Spinal cord (tissue), 10 donors: ENCODE data around the gene NR6A1. TPM values are rescaled to one million over a fixed set of nuclear protein-coding genes. Genes with fewer than 3 reads are reported as not detected.

Experiments used
- DNase-seq, 6 donors: peaks; one replicate each; pipeline versions ENCODE4 v3.0.0 to v3.0.0-alpha.2; 2013 to 2015; ENCODE audit warnings: low spot score in 6 of 6, low read depth in 4 of 6
- H3K27ac ChIP-seq: one replicate; pipeline ENCODE4 v1.5.1; 2013; ENCODE audit warnings: low read depth, low read length, control low read depth
- H3K27me3 ChIP-seq: one replicate; pipeline ENCODE4 v1.6.1; 2013; ENCODE audit warnings: low read length; ENCODE audit not compliant: control insufficient read depth, insufficient read depth
- H3K36me3 ChIP-seq: one replicate; pipeline ENCODE4 v1.6.1; 2013; ENCODE audit warnings: low read length; ENCODE audit not compliant: control insufficient read depth, insufficient read depth
- H3K4me1 ChIP-seq: one replicate; pipeline ENCODE4 v1.6.1; 2013; ENCODE audit warnings: low read length; ENCODE audit not compliant: control insufficient read depth, insufficient read depth
- H3K4me3 ChIP-seq: one replicate; pipeline ENCODE4 v1.5.1; 2013; ENCODE audit warnings: low read depth, low read length, control low read depth
- H3K9me3 ChIP-seq: one replicate; pipeline ENCODE4 v1.6.1; 2013; ENCODE audit warnings: low read length; ENCODE audit not compliant: control insufficient read depth, insufficient read depth
- WGBS: methylation state at CpG from one replicate; pipeline ENCODE4 v1.1.5; 2013; ENCODE audit warnings: missing lambda C conversion rate; ENCODE audit not compliant: insufficient coverage; 5-methylcytosine and 5-hydroxymethylcytosine counted together
- polyA plus RNA-seq, 2 donors: library from polyadenylated mRNA; unstranded; fragments of 120-200 nt; gene quantifications; one replicate each; pipeline ENCODE4 v1.2.1, GENCODE V29; 2013; ENCODE audit not compliant: insufficient read length in 2 of 2
- total RNA-seq, 2 donors: library from RNA; depleted of rRNA in 1 of 2; stranded (reverse); fragments of 120-200 nt in 1 of 2; fragments of >200 nt in 1 of 2; gene quantifications; one replicate each; pipeline versions ENCODE4 v1.2.3 to v1.2.4, GENCODE V29; 2013 to 2014
- donor health status: healthy.

Gene NR6A1
- total and polyA plus RNA-seq, 4 donors = 2.8 to 5.8 (median 4.0) TPM

GRCh38 chr9:124605258-124605657 lies 165.9 kb downstream of the NR6A1 start:
- H3K36me3 ChIP-seq = no peaks in the 10 kb centered on the region
- no peak overlapping the region for H3K27ac ChIP-seq
- H3K9me3 ChIP-seq = no peaks in the 10 kb centered on the region
- no peaks in the 10 kb centered on the region for H3K4me1 ChIP-seq
- DNase-seq = no peak
- 100% methylated on average over 1 of the region's 4 CpGs for WGBS
- H3K27me3 ChIP-seq = no peaks in the 10 kb centered on the region
- H3K4me3 ChIP-seq = no peak overlapping the region

- Histone ChIP-seq H3K27ac (no peak overlapping the region), H3K9me3 (no peaks in the 10 kb centered on the region), H3K27me3 (no peaks in the 10 kb centered on the region), H3K36me3 (no peaks in the 10 kb centered on the region), H3K4me1 (no peaks in the 10 kb centered on the region), H3K4me3 (no peak overlapping the region)
- WGBS = 86% methylated on average over 1 of the region's 2 CpGs
- DNase-seq = no peak
Observed at GRCh38 chr9:124602632-124603031, 168.5 kb downstream of the NR6A1 start.

- DNase-seq = no peak
- Histone ChIP-seq H3K4me3 (no peak overlapping the region), H3K36me3 (no peaks in the 10 kb centered on the region), H3K9me3 (no peaks in the 10 kb centered on the region), H3K27ac (no peak overlapping the region), H3K4me1 (no peaks in the 10 kb centered on the region), H3K27me3 (no peaks in the 10 kb centered on the region)
- WGBS = no CpG with 5 or more reads among the region's 2 CpGs
Observed at GRCh38 chr9:124602204-124602603, 168.9 kb downstream of the NR6A1 start.

GRCh38 chr9:124600407-124600806 lies 170.7 kb downstream of the NR6A1 start:
- no peaks in the 10 kb centered on the region for H3K4me1 ChIP-seq
- H3K27ac ChIP-seq = no peak overlapping the region
- no peak overlapping the region for H3K4me3 ChIP-seq
- H3K36me3 ChIP-seq = no peaks in the 10 kb centered on the region
- no peaks in the 10 kb centered on the region for H3K9me3 ChIP-seq
- DNase-seq = no peak
- H3K27me3 ChIP-seq = no peaks in the 10 kb centered on the region

GRCh38 chr9:124599121-124599795 lies 171.9 kb downstream of the NR6A1 start:
- Histone ChIP-seq H3K9me3 (no peaks in the 10 kb centered on the region), H3K36me3 (no peaks in the 10 kb centered on the region), H3K4me3 (no peak overlapping the region), H3K27me3 (no peaks in the 10 kb centered on the region), H3K27ac (no peak overlapping the region), H3K4me1 (no peaks in the 10 kb centered on the region)
- 97% methylated on average over 30 of the region's 39 CpGs for WGBS
- no peak for DNase-seq

- Histone ChIP-seq H3K27me3 (no peaks in the 10 kb centered on the region), H3K4me3 (no peak overlapping the region), H3K9me3 (no peaks in the 10 kb centered on the region), H3K27ac (no peak overlapping the region), H3K36me3 (no peaks in the 10 kb centered on the region), H3K4me1 (peaks cover 4% of the 10 kb centered on the region)
- WGBS = 100% methylated on average over 2 of the region's 5 CpGs
- DNase-seq = no peak
Observed at GRCh38 chr9:124598048-124598447, 173.1 kb downstream of the NR6A1 start.

- 61% methylated on average over 2 of the region's 6 CpGs for WGBS
- no peaks in the 10 kb centered on the region for H3K9me3 ChIP-seq
- no peaks in the 10 kb centered on the region for H3K27me3 ChIP-seq
Observed at GRCh38 chr9:124596172-124596839, 174.8 kb downstream of the NR6A1 start.

GRCh38 chr9:124595743-124596142 lies 175.4 kb downstream of the NR6A1 start:
- Histone ChIP-seq H3K9me3 (no peaks in the 10 kb centered on the region), H3K4me3 (no peak overlapping the region), H3K36me3 (no peaks in the 10 kb centered on the region), H3K27ac (peak overlapping the region; percentile 57), H3K4me1 (peaks cover 8% of the 10 kb centered on the region), H3K27me3 (no peaks in the 10 kb centered on the region)
- DNase-seq = no peak
- WGBS = 59% methylated on average over 3 of the region's 7 CpGs

More at GRCh38 chr9:124596172-124596839, 174.8 kb downstream of the NR6A1 start:
- Histone ChIP-seq H3K36me3 (no peaks in the 10 kb centered on the region), H3K4me3 (no peak overlapping the region), H3K4me1 (peaks cover 6% of the 10 kb centered on the region), H3K27ac (peak overlapping the region; percentile 57)
- DNase-seq = no peak

GRCh38 chr9:124594673-124595072 lies 176.4 kb downstream of the NR6A1 start:
- Histone ChIP-seq H3K27me3 (no peaks in the 10 kb centered on the region), H3K4me3 (no peak overlapping the region), H3K9me3 (no peaks in the 10 kb centered on the region), H3K4me1 (peaks cover 8% of the 10 kb centered on the region), H3K27ac (peak overlapping the region; percentile 57), H3K36me3 (no peaks in the 10 kb centered on the region)
- peak in 3 of 6 donors; percentile 50 to 80 (median 72) for DNase-seq
- 27% methylated on average over 3 of the region's 3 CpGs for WGBS

GRCh38 chr9:124594225-124594624 lies 176.9 kb downstream of the NR6A1 start:
- no peak overlapping the region for H3K4me3 ChIP-seq
- 4% methylated on average over 2 of the region's 3 CpGs for WGBS
- peak in 2 of 6 donors; percentile 59 to 74 for DNase-seq
- peak overlapping the region; percentile 57 for H3K27ac ChIP-seq
- no peaks in the 10 kb centered on the region for H3K36me3 ChIP-seq
- H3K9me3 ChIP-seq = no peaks in the 10 kb centered on the region
- H3K27me3 ChIP-seq = no peaks in the 10 kb centered on the region
- peaks cover 8% of the 10 kb centered on the region for H3K4me1 ChIP-seq
